Nephron progenitor cell (in vitro differentiated cells): ENCODE measurements around the gene IQGAP3.
A peak's percentile ranks its signal among the peaks of the same experiment; 100 is the strongest.

Source experiments
- DNase-seq: peaks from one replicate; pipeline ENCODE4 v3.0.0; 2021
- H3K27ac Mint-ChIP-seq: 2 replicates; pipeline ENCODE4 v1.8.0; 2021; ENCODE audit warnings: mild to moderate bottlenecking, moderate library complexity, mixed read lengths
- H3K27me3 Mint-ChIP-seq: 2 replicates; pipeline ENCODE4 v1.8.0; 2021; ENCODE audit warnings: mild to moderate bottlenecking, low read depth, mixed read lengths; ENCODE audit not compliant: poor library complexity
- H3K36me3 Mint-ChIP-seq: 2 replicates; pipeline ENCODE4 v1.8.0; 2021; ENCODE audit warnings: low read depth, mixed read lengths
- H3K4me1 Mint-ChIP-seq: 2 replicates; pipeline ENCODE4 v1.8.0; 2021; ENCODE audit warnings: mixed read lengths
- H3K4me3 Mint-ChIP-seq: 2 replicates; pipeline ENCODE4 v1.8.0; 2021; ENCODE audit warnings: mild to moderate bottlenecking, moderate library complexity, mixed read lengths
- H3K9me3 Mint-ChIP-seq: 2 replicates; pipeline ENCODE4 v1.8.0; 2021; ENCODE audit warnings: mild to moderate bottlenecking, moderate library complexity, mixed read lengths
- TF ChIP-seq, protein P1 (sequence below): fragments of 200-600 bp; sonication (generic); IDR thresholded peaks from 2 replicates; pipeline ENCODE4 v1.5.0; 2021; ENCODE audit warnings: antibody characterized with exemption

Gene IQGAP3, protein sequence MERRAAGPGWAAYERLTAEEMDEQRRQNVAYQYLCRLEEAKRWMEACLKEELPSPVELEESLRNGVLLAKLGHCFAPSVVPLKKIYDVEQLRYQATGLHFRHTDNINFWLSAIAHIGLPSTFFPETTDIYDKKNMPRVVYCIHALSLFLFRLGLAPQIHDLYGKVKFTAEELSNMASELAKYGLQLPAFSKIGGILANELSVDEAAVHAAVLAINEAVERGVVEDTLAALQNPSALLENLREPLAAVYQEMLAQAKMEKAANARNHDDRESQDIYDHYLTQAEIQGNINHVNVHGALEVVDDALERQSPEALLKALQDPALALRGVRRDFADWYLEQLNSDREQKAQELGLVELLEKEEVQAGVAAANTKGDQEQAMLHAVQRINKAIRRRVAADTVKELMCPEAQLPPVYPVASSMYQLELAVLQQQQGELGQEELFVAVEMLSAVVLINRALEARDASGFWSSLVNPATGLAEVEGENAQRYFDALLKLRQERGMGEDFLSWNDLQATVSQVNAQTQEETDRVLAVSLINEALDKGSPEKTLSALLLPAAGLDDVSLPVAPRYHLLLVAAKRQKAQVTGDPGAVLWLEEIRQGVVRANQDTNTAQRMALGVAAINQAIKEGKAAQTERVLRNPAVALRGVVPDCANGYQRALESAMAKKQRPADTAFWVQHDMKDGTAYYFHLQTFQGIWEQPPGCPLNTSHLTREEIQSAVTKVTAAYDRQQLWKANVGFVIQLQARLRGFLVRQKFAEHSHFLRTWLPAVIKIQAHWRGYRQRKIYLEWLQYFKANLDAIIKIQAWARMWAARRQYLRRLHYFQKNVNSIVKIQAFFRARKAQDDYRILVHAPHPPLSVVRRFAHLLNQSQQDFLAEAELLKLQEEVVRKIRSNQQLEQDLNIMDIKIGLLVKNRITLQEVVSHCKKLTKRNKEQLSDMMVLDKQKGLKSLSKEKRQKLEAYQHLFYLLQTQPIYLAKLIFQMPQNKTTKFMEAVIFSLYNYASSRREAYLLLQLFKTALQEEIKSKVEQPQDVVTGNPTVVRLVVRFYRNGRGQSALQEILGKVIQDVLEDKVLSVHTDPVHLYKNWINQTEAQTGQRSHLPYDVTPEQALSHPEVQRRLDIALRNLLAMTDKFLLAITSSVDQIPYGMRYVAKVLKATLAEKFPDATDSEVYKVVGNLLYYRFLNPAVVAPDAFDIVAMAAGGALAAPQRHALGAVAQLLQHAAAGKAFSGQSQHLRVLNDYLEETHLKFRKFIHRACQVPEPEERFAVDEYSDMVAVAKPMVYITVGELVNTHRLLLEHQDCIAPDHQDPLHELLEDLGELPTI (N-terminal part only)

DNA sequence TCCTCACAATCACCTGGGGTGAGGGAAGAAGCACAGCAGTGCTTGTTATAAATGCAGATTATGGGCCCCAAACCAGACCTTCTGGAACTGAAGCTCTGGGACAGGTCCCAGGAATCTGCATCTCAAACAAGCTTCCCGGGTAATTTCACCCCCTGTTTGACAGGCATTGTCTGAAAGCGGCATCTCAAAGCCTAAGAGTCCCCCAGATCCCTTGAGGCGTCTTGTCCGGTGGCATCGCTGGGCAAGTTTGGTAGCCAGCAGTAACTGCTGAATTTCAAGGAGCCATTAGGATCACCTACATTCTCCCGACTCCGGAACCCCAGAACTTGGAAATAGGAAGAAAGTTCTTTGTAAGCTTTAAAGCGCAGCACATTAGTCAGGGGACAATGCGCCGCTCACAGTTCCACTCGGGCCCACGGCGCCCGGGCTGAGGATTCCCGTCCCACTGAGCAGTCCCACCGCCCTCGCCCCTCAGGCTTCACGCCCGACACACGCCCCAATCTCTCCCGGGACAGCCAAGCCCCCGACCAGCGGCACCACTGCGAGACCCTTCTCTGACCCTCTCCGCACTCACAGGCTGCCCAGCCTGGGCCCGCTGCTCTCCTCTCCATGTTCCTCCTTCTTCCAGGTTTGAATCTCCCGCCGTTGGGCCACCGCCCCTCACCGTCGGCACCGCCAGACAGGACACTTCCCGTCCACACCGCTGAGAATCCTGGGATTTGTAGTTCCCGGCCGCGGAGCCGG, at the start of gene IQGAP3:
TSS of gene IQGAP3 (minus strand) at position 647 of the 744 bp plus-strand sequence. CDS start at position 611, 36 bp downstream.
- Mint-ChIP-seq H3K36me3 (peaks cover 23% of the 10 kb centered on the region), H3K4me1 (peaks cover 54% of the 10 kb centered on the region), H3K27ac (peak within 1 kb of the TSS; percentile 50), H3K4me3 (peak within 1 kb of the TSS; percentile 99), H3K27me3 (peaks cover 15% of the 10 kb centered on the region), H3K9me3 (no peaks in the 10 kb centered on the region)
- peak; percentile 89 for DNase-seq
- TF ChIP-seq, protein P1, sequence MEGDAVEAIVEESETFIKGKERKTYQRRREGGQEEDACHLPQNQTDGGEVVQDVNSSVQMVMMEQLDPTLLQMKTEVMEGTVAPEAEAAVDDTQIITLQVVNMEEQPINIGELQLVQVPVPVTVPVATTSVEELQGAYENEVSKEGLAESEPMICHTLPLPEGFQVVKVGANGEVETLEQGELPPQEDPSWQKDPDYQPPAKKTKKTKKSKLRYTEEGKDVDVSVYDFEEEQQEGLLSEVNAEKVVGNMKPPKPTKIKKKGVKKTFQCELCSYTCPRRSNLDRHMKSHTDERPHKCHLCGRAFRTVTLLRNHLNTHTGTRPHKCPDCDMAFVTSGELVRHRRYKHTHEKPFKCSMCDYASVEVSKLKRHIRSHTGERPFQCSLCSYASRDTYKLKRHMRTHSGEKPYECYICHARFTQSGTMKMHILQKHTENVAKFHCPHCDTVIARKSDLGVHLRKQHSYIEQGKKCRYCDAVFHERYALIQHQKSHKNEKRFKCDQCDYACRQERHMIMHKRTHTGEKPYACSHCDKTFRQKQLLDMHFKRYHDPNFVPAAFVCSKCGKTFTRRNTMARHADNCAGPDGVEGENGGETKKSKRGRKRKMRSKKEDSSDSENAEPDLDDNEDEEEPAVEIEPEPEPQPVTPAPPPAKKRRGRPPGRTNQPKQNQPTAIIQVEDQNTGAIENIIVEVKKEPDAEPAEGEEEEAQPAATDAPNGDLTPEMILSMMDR: no peak

DNA sequence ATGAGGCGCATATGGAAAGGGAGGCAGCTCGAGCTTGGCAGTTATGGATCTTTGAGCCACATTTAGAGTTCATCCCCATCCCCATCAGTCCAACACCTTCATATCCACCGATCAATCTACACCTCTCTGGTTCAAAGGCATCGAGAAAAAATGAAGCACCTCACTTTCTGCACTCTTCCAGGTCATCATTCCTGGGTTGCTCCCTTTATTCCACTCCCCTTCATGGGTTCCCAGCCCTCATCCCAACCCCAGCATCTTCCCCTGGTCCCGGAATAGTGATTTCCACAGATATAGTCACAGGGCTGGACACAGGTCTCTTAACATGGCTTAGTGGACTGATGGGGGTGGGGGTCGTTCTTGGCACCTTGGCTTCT, 47.2 kb upstream of the IQGAP3 start:
- Mint-ChIP-seq H3K27me3 (peaks cover 74% of the 10 kb centered on the region), H3K36me3 (no peaks in the 10 kb centered on the region), H3K27ac (no peak overlapping the region), H3K4me1 (peaks cover 27% of the 10 kb centered on the region), H3K4me3 (no peak overlapping the region), H3K9me3 (no peaks in the 10 kb centered on the region)
- DNase-seq: no peak
- TF ChIP-seq, protein P1: no peak

DNA sequence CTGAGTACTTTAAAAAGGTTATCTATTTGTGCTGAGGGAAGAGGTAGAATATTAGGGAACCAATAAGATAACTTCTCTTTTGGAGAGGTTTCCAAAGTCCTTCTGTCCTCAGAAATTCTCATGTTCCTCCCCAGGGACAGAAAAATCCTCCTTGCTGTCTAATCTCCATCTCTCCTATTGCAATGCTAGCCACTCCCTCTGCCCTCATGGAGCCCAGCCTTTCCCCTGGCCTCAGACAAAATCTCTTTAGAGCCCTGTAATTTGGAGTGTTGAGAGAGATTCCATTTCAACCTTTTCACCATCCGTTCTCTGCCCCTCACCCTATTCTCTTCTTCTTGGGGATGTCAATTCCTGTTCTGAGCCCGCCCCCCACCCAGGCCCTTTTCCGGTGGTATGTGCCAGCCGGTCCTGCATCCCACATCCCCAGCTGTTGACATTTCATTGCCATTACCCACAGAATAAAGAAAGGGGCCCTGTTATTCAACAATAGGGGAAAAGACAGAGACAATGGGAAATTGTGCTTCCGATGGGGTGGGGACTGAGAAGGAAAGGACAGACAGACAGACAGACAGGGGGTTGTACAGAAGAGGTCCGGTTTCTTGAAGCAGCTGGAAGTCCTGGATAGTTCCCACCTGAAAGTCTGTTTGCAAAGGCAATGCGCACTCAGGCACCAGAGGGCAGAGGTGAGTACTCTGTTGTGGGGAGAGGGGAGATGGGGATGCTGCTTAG, 46.7 kb upstream of the IQGAP3 start, which contains the start of gene HAPLN2:
TSS of gene HAPLN2 (plus strand) at position 563 of the 729 bp plus-strand sequence. CDS start 4,076 bp downstream, outside the sequence.
- H3K36me3 Mint-ChIP-seq: no peaks in the 10 kb centered on the region
- H3K27ac Mint-ChIP-seq: no peak within 1 kb of the TSS
- TF ChIP-seq, protein P1: peak; percentile 37
- H3K9me3 Mint-ChIP-seq: no peaks in the 10 kb centered on the region
- H3K4me3 Mint-ChIP-seq: no peak within 1 kb of the TSS
- peaks cover 27% of the 10 kb centered on the region for H3K4me1 Mint-ChIP-seq
- peak; percentile 61 for DNase-seq
- H3K27me3 Mint-ChIP-seq: peaks cover 73% of the 10 kb centered on the region

DNA sequence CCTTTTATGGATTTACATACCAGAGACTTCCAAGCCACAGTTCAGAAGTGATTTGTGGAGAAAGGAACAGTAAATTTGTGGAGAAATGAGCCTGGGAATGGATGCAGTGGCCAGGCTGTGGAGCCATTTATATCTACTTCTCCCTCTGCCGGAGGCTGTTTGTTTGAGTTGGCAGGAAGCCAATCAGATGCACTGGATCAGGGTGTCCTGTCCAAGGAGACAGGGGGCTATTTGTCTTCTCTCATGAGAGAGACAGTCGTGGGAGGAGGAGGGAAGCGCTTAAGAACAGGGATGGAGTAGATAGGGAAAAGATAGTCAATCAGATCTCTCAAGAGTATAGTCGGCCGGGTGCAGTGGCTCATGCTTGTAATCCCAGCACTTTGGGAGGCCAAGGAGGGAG, 44.1 kb upstream of the IQGAP3 start:
- Mint-ChIP-seq H3K36me3 (no peaks in the 10 kb centered on the region), H3K4me3 (peak overlapping the region; percentile 3), H3K27me3 (peaks cover 48% of the 10 kb centered on the region), H3K9me3 (no peaks in the 10 kb centered on the region), H3K4me1 (peaks cover 31% of the 10 kb centered on the region), H3K27ac (peak overlapping the region; percentile 55)
- TF ChIP-seq, protein P1: no peak
- peak; percentile 37 for DNase-seq
